Parathyroid adenoma (tissue), 2 donors: ENCODE measurements around the gene ZDHHC14.

ENCODE experiments used
- H2AFZ ChIP-seq: fragments of 300-600 bp; sonication (generic); one replicate; pipeline ENCODE4 v1.7.0; 2017; ENCODE audit warnings: antibody characterized with exemption, mild to moderate bottlenecking
- H3K27ac ChIP-seq: fragments of 300-600 bp; sonication (generic); one replicate; pipeline ENCODE4 v1.7.0; 2017
- H3K27me3 ChIP-seq: fragments of 300-600 bp; sonication (generic); one replicate; pipeline ENCODE4 v1.7.0; 2017; ENCODE audit warnings: low read length; ENCODE audit not compliant: control insufficient read depth, insufficient read depth
- H3K36me3 ChIP-seq: fragments of 300-600 bp; sonication (generic); one replicate; pipeline ENCODE4 v1.7.0; 2017; ENCODE audit warnings: low read length; ENCODE audit not compliant: control insufficient read depth, insufficient read depth
- H3K4me1 ChIP-seq: fragments of 300-600 bp; sonication (generic); one replicate; pipeline ENCODE4 v1.7.0; 2017; ENCODE audit warnings: control low read depth
- H3K4me2 ChIP-seq: fragments of 300-600 bp; sonication (generic); one replicate; pipeline ENCODE4 v1.7.0; 2017; ENCODE audit warnings: low read length
- H3K4me3 ChIP-seq: fragments of 300-600 bp; sonication (generic); one replicate; pipeline ENCODE4 v1.7.0; 2017; ENCODE audit warnings: low read depth, low read length
- H3K79me2 ChIP-seq: fragments of 300-600 bp; sonication (generic); one replicate; pipeline ENCODE4 v1.7.0; 2017; ENCODE audit warnings: control low read depth
- H3K9ac ChIP-seq: fragments of 300-600 bp; sonication (generic); one replicate; pipeline ENCODE4 v1.7.0; 2017; ENCODE audit warnings: mild to moderate bottlenecking
- H3K9me3 ChIP-seq: fragments of 300-600 bp; sonication (generic); one replicate; pipeline ENCODE4 v1.7.0; 2017; ENCODE audit warnings: low read length; ENCODE audit not compliant: control insufficient read depth
- CTCF ChIP-seq: fragments of 300-600 bp; sonication (generic); IDR thresholded peaks from one replicate; pipeline ENCODE4 v1.7.0; 2017; ENCODE audit warnings: antibody characterized with exemption, mild to moderate bottlenecking
- donor health status: primary hyperparathyroidism.

The ZDHHC14 gene

GRCh38 chr6:157372501-157373280 lies 8.3 kb upstream of the ZDHHC14 start:
- peaks cover 6% of the 10 kb centered on the region for H3K4me1 ChIP-seq
- peak overlapping the region; percentile 0 for H3K4me3 ChIP-seq
- no peak overlapping the region for H3K27ac ChIP-seq
- TF ChIP-seq CTCF, result no peak
- no peak overlapping the region for H3K4me2 ChIP-seq
- no peaks in the 10 kb centered on the region for H3K79me2 ChIP-seq
- no peaks in the 10 kb centered on the region for H3K36me3 ChIP-seq
- no peak overlapping the region for H3K9ac ChIP-seq
- H3K9me3 ChIP-seq, result no peaks in the 10 kb centered on the region
- H2AFZ ChIP-seq, result peak overlapping the region; percentile 58
- H3K27me3 ChIP-seq, result no peaks in the 10 kb centered on the region

GRCh38 chr6:157374889-157375443 lies 6.0 kb upstream of the ZDHHC14 start:
- no peaks in the 10 kb centered on the region for H3K27me3 ChIP-seq
- H3K4me1 ChIP-seq, result peaks cover 6% of the 10 kb centered on the region
- H2AFZ ChIP-seq, result no peak overlapping the region
- H3K36me3 ChIP-seq, result no peaks in the 10 kb centered on the region
- no peak overlapping the region for H3K4me3 ChIP-seq
- no peak overlapping the region for H3K9ac ChIP-seq
- H3K27ac ChIP-seq, result no peak overlapping the region
- no peak overlapping the region for H3K4me2 ChIP-seq
- TF ChIP-seq CTCF, result no peak
- no peaks in the 10 kb centered on the region for H3K79me2 ChIP-seq
- H3K9me3 ChIP-seq, result no peaks in the 10 kb centered on the region

GRCh38 chr6:157376241-157376640 lies 4.7 kb upstream of the ZDHHC14 start:
- no peaks in the 10 kb centered on the region for H3K36me3 ChIP-seq
- H3K4me2 ChIP-seq, result no peak overlapping the region
- H3K27ac ChIP-seq, result no peak overlapping the region
- no peak overlapping the region for H3K4me3 ChIP-seq
- no peak overlapping the region for H2AFZ ChIP-seq
- no peak overlapping the region for H3K9ac ChIP-seq
- H3K9me3 ChIP-seq, result no peaks in the 10 kb centered on the region
- no peaks in the 10 kb centered on the region for H3K27me3 ChIP-seq
- TF ChIP-seq CTCF, result no peak
- H3K79me2 ChIP-seq, result no peaks in the 10 kb centered on the region
- H3K4me1 ChIP-seq, result peaks cover 6% of the 10 kb centered on the region

GRCh38 chr6:157376706-157377230 lies 4.2 kb upstream of the ZDHHC14 start:
- peaks cover 6% of the 10 kb centered on the region for H3K4me1 ChIP-seq
- no peak overlapping the region for H3K4me3 ChIP-seq
- H2AFZ ChIP-seq, result no peak overlapping the region
- H3K79me2 ChIP-seq, result no peaks in the 10 kb centered on the region
- no peak for TF ChIP-seq CTCF
- H3K4me2 ChIP-seq, result no peak overlapping the region
- no peaks in the 10 kb centered on the region for H3K9me3 ChIP-seq
- H3K27me3 ChIP-seq, result no peaks in the 10 kb centered on the region
- no peak overlapping the region for H3K9ac ChIP-seq
- no peak overlapping the region for H3K27ac ChIP-seq
- no peaks in the 10 kb centered on the region for H3K36me3 ChIP-seq
